ENCODE results near the gene UBE2N. TPM values are rescaled to one million over a fixed set of nuclear protein-coding genes. Genes with fewer than 3 reads are reported as not detected.

Gene UBE2N
- total and polyA plus RNA-seq, 2 donors (not counting 3 experiments of a cell fraction or from before 2014, with no cell fraction given), result 59.2 to 125 TPM

DNA sequence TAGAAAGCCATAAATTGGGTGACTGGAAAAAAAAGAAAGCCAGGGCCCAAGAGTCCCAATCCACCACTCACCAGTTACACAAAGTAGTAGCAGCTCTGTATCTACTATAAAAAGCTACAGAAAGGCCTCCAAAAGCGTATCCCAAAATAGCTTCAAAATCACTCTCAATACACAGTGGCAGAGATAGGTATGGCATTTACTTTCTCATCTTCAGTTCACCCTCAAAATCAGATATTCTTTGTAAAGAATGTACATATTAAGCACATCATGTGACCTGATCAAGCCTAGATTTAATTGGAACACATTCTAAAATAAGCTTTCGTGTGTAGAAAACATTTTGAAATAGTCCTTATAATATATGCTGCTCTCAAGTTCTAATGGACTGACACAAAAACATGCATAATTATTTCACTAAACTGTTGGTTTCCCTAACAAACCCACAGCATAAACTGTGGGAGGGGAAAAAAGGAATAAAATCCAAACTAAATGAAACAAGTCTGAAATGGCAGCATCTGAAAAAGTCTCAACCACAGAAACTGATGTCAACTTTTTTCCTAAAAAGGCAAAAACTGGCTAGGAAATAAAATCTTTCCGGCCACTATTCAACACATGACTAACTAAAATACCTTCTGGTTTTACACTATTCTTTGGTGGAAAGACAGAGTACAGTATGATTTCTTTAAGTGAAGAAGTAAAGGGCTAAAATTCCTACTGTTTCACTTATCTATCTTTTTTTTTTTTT is 25.9 kb downstream of the UBE2N start:
- no peak for FAIRE-seq
- Histone ChIP-seq H3K36me3 (ENCODE audit: control insufficient read depth in 2 of 2, extremely low read depth in 1 of 2, insufficient read depth in 2 of 2, low read length in 2 of 2) (no peaks in the 10 kb centered on the region), H3K27ac (ENCODE audit: insufficient read depth, low read depth, low read length) (no peak overlapping the region), H2AFZ (ENCODE audit: low read depth, low read length) (no peak overlapping the region), H4K20me1 (replicated peaks; ENCODE audit: control insufficient read depth, extremely low read depth, insufficient read depth, low read length) (peaks cover 5% of the 10 kb centered on the region), H3K27me3 (ENCODE audit: control insufficient read depth in 2 of 2, insufficient read depth in 2 of 2, low read length in 2 of 2) (no peaks in the 10 kb centered on the region), H3K4me3 (replicated peaks in 1 of 3; ENCODE audit: insufficient read depth in 1 of 3, low read depth in 1 of 3, low read length in 3 of 3) (no peak overlapping the region), H3K9me1 (replicated peaks; ENCODE audit: control insufficient read depth, extremely low read depth, insufficient read depth, low read length) (no peaks in the 10 kb centered on the region), H3K79me2 (ENCODE audit: control insufficient read depth, insufficient read depth, low read length) (peaks cover 90% of the 10 kb centered on the region), H3K4me2 (ENCODE audit: insufficient read depth, low read length) (no peak overlapping the region), H3K9me3 (replicated peaks; ENCODE audit: control insufficient read depth, insufficient read depth, low read length) (no peaks in the 10 kb centered on the region), H3K4me1 (ENCODE audit: control insufficient read depth, extremely low read depth, insufficient read depth, low read length) (peaks cover 15% of the 10 kb centered on the region), H3K9ac (replicated peaks; ENCODE audit: extremely low read depth, insufficient read depth, low read length) (no peak overlapping the region)
- TF ChIP-seq MYC (IDR thresholded peaks at IDR 0.05; ENCODE audit: low read depth, low read length), result no peak
- TF ChIP-seq, protein P1, sequence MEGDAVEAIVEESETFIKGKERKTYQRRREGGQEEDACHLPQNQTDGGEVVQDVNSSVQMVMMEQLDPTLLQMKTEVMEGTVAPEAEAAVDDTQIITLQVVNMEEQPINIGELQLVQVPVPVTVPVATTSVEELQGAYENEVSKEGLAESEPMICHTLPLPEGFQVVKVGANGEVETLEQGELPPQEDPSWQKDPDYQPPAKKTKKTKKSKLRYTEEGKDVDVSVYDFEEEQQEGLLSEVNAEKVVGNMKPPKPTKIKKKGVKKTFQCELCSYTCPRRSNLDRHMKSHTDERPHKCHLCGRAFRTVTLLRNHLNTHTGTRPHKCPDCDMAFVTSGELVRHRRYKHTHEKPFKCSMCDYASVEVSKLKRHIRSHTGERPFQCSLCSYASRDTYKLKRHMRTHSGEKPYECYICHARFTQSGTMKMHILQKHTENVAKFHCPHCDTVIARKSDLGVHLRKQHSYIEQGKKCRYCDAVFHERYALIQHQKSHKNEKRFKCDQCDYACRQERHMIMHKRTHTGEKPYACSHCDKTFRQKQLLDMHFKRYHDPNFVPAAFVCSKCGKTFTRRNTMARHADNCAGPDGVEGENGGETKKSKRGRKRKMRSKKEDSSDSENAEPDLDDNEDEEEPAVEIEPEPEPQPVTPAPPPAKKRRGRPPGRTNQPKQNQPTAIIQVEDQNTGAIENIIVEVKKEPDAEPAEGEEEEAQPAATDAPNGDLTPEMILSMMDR (IDR thresholded peaks at IDR 0.05; ENCODE audit: extremely low read depth in 1 of 2, insufficient read depth in 1 of 2, low read depth in 1 of 2, low read length in 2 of 2), result no peak
- TF ChIP-seq POLR2AphosphoS5 (IDR thresholded peaks at IDR 0.05; ENCODE audit: insufficient read depth, low read depth, low read length), result no peak
- no peak for TF ChIP-seq JUN (IDR thresholded peaks at IDR 0.05; ENCODE audit: borderline replicate concordance, insufficient read depth, insufficient read length, low read depth)
- no peak for TF ChIP-seq FOS (IDR thresholded peaks at IDR 0.05; ENCODE audit: borderline replicate concordance, insufficient read depth, low read length)
- TF ChIP-seq, protein P2, sequence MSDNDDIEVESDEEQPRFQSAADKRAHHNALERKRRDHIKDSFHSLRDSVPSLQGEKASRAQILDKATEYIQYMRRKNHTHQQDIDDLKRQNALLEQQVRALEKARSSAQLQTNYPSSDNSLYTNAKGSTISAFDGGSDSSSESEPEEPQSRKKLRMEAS (IDR thresholded peaks at IDR 0.05; ENCODE audit: insufficient read depth, insufficient read length), result no peak
- intact Hi-C loops (cut with micrococcal nuclease), result loop anchor here (5.0 kb wide), 2 partner anchors 489 to 699 kb away; partner anchors contain the start of gene EEA1
- ChIA-PET POLR2A (no interaction called here), CTCF (interaction anchor here (0.9 to 3.8 kb wide), 3 partner anchors 34 to 431 kb away, joined by 3 to 20 read pairs (median 3); no protein-coding TSS in a partner anchor)
- DNase-seq (ENCODE audit: low read depth, low spot score), result no peak
- dilution Hi-C loops (cut with MboI; ENCODE audit: extremely low pct_ligation_motif_present, low sequenced_read_pairs), result no loop called here
- BruUV-seq (replicated peaks), result no TSS peak

Data from endothelial cell of umbilical vein (primary cell).